Measurements from ENCODE around the gene ACOT8.

GRCh38 chr20:45841407-45842129 lies 15.6 kb downstream of the ACOT8 start:
- no peak for TF ChIP-seq CTCF (IDR thresholded peaks at IDR 0.05; ENCODE audit: borderline replicate concordance, extremely low read depth, low read length, poor library complexity, severe bottlenecking)
- no peak for TF ChIP-seq EZH2 (IDR thresholded peaks at IDR 0.05; ENCODE audit: borderline replicate concordance, low read depth, low read length, severe bottlenecking)
